Measurements from ENCODE around the gene HBM. TPM values are rescaled to one million over a fixed set of nuclear protein-coding genes. Genes with fewer than 3 reads are reported as not detected.

HBM gene
- total and polyA plus RNA-seq, 4 donors: 0.28 to 2,893 TPM; not detected in 2

DNA sequence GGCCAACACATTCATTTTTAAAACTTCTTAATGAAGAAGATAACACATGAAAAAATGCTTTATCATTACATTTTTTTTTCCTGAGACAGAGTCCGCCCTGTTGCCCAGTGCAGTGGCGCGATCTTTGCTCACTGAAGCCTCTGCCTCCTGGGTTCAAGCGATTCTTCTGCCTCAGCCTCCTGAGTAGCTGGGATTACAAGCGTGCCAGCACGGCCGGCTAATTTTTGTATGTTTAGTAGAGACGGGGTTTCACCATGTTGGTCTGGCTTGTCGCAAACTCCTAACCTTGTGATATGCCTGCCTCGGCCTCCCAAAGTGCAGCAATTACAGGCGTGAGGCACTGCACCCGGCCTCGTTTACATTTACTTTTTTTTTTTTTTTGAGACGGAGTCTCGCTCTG, 27.7 kb downstream of the HBM start:
- Histone ChIP-seq H3K4me1 (ENCODE audit: control insufficient read depth in 4 of 4, insufficient read depth in 4 of 4, low read length in 3 of 4) (no peaks in the 10 kb centered on the region), H3K9me3 (ENCODE audit: control insufficient read depth in 4 of 4, low read length in 3 of 4) (no peaks in the 10 kb centered on the region), H3K27me3 (ENCODE audit: control insufficient read depth in 4 of 4, insufficient read depth in 4 of 4, low read length in 3 of 4) (no peaks in the 10 kb centered on the region), H3K4me3 (ENCODE audit: low read depth in 1 of 3, low read length in 3 of 3) (no peak overlapping the region), H3K36me3 (ENCODE audit: control insufficient read depth in 4 of 4, insufficient read depth in 3 of 4, low read depth in 1 of 4, low read length in 3 of 4) (peaks cover 27 to 74% (median 60%) of the 10 kb centered on the region in 4 donors), H3K27ac (ENCODE audit: low read depth in 1 of 2, low read length in 2 of 2) (no peak overlapping the region), H3K9ac (ENCODE audit: low read depth in 1 of 2, low read length in 2 of 2) (no peak overlapping the region)
- 96% methylated on average over 13 of the region's 15 CpGs for WGBS
- no peak for DNase-seq (ENCODE audit: low spot score)
- TF ChIP-seq HNF4A (conservative IDR thresholded peaks at IDR 0.05) (no peak), RXRA (IDR thresholded peaks at IDR 0.05) (no peak), YY1 (IDR thresholded peaks at IDR 0.05) (no peak), SP1 (IDR thresholded peaks at IDR 0.05) (no peak), EGR1 (IDR thresholded peaks at IDR 0.05; ENCODE audit: low read depth in 2 of 2) (no peak), GABPA (IDR thresholded peaks at IDR 0.05 in 1 of 2, conservative IDR thresholded peaks at IDR 0.05 in 1 of 2) (no peak)

DNA sequence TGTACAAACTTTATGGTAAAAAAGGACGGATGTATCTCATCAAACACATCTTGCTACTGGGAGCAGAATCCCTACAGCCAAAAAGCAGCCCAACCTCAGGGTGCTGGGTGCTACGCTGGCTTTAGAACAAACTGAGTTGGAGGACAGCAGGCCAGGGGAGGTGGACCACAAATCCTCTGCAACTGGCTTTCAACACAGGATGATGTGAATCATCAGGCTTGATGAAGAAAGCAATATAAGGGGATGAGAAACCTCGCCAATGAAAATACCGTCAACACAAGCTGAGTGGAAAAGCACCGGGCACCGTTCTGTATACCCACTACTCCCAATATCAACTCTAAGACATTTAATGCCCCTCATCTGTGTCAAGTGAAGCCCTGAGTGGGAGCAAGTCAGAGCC, 28.7 kb downstream of the HBM start:
- DNase-seq (ENCODE audit: low spot score): no peak
- Histone ChIP-seq H3K9me3 (ENCODE audit: control insufficient read depth in 4 of 4, low read length in 3 of 4) (no peaks in the 10 kb centered on the region), H3K27ac (ENCODE audit: low read depth in 1 of 2, low read length in 2 of 2) (no peak overlapping the region), H3K4me3 (ENCODE audit: low read depth in 1 of 3, low read length in 3 of 3) (no peak overlapping the region), H3K27me3 (ENCODE audit: control insufficient read depth in 4 of 4, insufficient read depth in 4 of 4, low read length in 3 of 4) (no peaks in the 10 kb centered on the region), H3K4me1 (ENCODE audit: control insufficient read depth in 4 of 4, insufficient read depth in 4 of 4, low read length in 3 of 4) (no peaks in the 10 kb centered on the region), H3K36me3 (ENCODE audit: control insufficient read depth in 4 of 4, insufficient read depth in 3 of 4, low read depth in 1 of 4, low read length in 3 of 4) (peaks cover 27 to 66% (median 56%) of the 10 kb centered on the region in 4 donors), H3K9ac (ENCODE audit: low read depth in 1 of 2, low read length in 2 of 2) (no peak overlapping the region)
- 91% methylated on average over 6 of the region's 6 CpGs for WGBS
- TF ChIP-seq NR2F2 (IDR thresholded peaks at IDR 0.05): no peak

DNA sequence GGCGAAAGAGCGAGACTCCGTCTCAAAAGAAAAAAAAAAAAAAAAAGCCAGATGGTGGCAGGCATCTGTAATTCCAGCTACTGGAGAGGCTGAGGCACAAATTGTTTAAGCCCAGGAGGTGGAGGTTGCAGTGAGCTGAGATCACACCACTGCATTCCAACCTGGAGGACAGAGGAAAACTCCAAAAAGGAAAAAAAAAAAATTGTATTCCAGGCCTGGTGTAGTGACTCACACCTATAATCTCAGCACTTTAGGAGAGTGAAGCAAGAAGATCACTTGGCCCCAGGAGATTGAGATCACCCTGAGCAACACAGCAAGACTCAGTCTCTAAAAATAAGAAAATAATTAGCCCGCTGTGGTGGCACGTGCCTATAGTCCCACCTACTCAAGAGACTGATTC, 34.6 kb downstream of the HBM start:
- H3K36me3 ChIP-seq (ENCODE audit: control insufficient read depth in 4 of 4, insufficient read depth in 3 of 4, low read depth in 1 of 4, low read length in 3 of 4): peaks cover 14 to 45% (median 38%) of the 10 kb centered on the region in 4 donors

More for the DNA sequence above, 34.6 kb downstream of the HBM start:
- Histone ChIP-seq H3K27me3 (ENCODE audit: control insufficient read depth in 4 of 4, insufficient read depth in 4 of 4, low read length in 3 of 4) (no peaks in the 10 kb centered on the region), H3K4me1 (ENCODE audit: control insufficient read depth in 4 of 4, insufficient read depth in 4 of 4, low read length in 3 of 4) (no peaks in the 10 kb centered on the region), H3K9me3 (ENCODE audit: control insufficient read depth in 4 of 4, low read length in 3 of 4) (no peaks in the 10 kb centered on the region), H3K27ac (ENCODE audit: low read depth in 1 of 2, low read length in 2 of 2) (no peak overlapping the region), H3K9ac (ENCODE audit: low read depth in 1 of 2, low read length in 2 of 2) (no peak overlapping the region), H3K4me3 (ENCODE audit: low read depth in 1 of 3, low read length in 3 of 3) (no peak overlapping the region)
- TF ChIP-seq, protein P1, sequence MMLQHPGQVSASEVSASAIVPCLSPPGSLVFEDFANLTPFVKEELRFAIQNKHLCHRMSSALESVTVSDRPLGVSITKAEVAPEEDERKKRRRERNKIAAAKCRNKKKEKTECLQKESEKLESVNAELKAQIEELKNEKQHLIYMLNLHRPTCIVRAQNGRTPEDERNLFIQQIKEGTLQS (IDR thresholded peaks at IDR 0.05): no peak
- TF ChIP-seq RXRA (IDR thresholded peaks at IDR 0.05) (no peak), JUND (IDR thresholded peaks at IDR 0.05) (no peak), YY1 (IDR thresholded peaks at IDR 0.05) (no peak), FOXA1 (IDR thresholded peaks at IDR 0.05) (no peak)
- TF ChIP-seq, protein P2, sequence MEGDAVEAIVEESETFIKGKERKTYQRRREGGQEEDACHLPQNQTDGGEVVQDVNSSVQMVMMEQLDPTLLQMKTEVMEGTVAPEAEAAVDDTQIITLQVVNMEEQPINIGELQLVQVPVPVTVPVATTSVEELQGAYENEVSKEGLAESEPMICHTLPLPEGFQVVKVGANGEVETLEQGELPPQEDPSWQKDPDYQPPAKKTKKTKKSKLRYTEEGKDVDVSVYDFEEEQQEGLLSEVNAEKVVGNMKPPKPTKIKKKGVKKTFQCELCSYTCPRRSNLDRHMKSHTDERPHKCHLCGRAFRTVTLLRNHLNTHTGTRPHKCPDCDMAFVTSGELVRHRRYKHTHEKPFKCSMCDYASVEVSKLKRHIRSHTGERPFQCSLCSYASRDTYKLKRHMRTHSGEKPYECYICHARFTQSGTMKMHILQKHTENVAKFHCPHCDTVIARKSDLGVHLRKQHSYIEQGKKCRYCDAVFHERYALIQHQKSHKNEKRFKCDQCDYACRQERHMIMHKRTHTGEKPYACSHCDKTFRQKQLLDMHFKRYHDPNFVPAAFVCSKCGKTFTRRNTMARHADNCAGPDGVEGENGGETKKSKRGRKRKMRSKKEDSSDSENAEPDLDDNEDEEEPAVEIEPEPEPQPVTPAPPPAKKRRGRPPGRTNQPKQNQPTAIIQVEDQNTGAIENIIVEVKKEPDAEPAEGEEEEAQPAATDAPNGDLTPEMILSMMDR (IDR thresholded peaks at IDR 0.05; ENCODE audit: low read depth, low read length, missing input control): no peak
- TF ChIP-seq, protein P3, sequence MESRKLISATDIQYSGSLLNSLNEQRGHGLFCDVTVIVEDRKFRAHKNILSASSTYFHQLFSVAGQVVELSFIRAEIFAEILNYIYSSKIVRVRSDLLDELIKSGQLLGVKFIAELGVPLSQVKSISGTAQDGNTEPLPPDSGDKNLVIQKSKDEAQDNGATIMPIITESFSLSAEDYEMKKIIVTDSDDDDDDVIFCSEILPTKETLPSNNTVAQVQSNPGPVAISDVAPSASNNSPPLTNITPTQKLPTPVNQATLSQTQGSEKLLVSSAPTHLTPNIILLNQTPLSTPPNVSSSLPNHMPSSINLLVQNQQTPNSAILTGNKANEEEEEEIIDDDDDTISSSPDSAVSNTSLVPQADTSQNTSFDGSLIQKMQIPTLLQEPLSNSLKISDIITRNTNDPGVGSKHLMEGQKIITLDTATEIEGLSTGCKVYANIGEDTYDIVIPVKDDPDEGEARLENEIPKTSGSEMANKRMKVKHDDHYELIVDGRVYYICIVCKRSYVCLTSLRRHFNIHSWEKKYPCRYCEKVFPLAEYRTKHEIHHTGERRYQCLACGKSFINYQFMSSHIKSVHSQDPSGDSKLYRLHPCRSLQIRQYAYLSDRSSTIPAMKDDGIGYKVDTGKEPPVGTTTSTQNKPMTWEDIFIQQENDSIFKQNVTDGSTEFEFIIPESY (IDR thresholded peaks at IDR 0.05): no peak
- TF ChIP-seq, protein P4, sequence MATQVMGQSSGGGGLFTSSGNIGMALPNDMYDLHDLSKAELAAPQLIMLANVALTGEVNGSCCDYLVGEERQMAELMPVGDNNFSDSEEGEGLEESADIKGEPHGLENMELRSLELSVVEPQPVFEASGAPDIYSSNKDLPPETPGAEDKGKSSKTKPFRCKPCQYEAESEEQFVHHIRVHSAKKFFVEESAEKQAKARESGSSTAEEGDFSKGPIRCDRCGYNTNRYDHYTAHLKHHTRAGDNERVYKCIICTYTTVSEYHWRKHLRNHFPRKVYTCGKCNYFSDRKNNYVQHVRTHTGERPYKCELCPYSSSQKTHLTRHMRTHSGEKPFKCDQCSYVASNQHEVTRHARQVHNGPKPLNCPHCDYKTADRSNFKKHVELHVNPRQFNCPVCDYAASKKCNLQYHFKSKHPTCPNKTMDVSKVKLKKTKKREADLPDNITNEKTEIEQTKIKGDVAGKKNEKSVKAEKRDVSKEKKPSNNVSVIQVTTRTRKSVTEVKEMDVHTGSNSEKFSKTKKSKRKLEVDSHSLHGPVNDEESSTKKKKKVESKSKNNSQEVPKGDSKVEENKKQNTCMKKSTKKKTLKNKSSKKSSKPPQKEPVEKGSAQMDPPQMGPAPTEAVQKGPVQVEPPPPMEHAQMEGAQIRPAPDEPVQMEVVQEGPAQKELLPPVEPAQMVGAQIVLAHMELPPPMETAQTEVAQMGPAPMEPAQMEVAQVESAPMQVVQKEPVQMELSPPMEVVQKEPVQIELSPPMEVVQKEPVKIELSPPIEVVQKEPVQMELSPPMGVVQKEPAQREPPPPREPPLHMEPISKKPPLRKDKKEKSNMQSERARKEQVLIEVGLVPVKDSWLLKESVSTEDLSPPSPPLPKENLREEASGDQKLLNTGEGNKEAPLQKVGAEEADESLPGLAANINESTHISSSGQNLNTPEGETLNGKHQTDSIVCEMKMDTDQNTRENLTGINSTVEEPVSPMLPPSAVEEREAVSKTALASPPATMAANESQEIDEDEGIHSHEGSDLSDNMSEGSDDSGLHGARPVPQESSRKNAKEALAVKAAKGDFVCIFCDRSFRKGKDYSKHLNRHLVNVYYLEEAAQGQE (IDR thresholded peaks at IDR 0.05): no peak
- TF ChIP-seq, protein P5, sequence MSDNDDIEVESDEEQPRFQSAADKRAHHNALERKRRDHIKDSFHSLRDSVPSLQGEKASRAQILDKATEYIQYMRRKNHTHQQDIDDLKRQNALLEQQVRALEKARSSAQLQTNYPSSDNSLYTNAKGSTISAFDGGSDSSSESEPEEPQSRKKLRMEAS (IDR thresholded peaks at IDR 0.05): no peak
- WGBS: 96% methylated on average over 5 of the region's 5 CpGs
- DNase-seq (ENCODE audit: low spot score): no peak

All from liver (tissue), 9 donors.